GM23338 (cell line): ENCODE data around the gene SH2D6. TPM values are rescaled to one million over a fixed set of nuclear protein-coding genes. Genes with fewer than 3 reads are reported as not detected.

Experiments used
- ATAC-seq: fragments of 200-7000 bp; cut with Tn5 transposase; 3 replicates; pipeline ENCODE4 v1.9.1; 2020
- DNase-seq: peaks from one replicate; pipeline ENCODE4 v3.0.0-alpha.2; 2015; ENCODE audit warnings: low spot score
- H2AFZ ChIP-seq: fragments of 200-600 bp; sonication (generic); 2 replicates; pipeline ENCODE4 v1.8.0; 2016; ENCODE audit warnings: antibody characterized with exemption, mild to moderate bottlenecking, moderate library complexity
- H3F3A ChIP-seq: fragments of 200-600 bp; sonication (generic); replicated peaks from 2 replicates; pipeline ENCODE4 v1.8.0; 2017; ENCODE audit warnings: antibody characterized with exemption, mixed run types, low read depth
- H3K27ac ChIP-seq: fragments of 200-600 bp; sonication (generic); 2 replicates; pipeline ENCODE4 v1.6.1; 2016; ENCODE audit warnings: low read depth
- H3K27me3 ChIP-seq: fragments of 200-600 bp; sonication (generic); 2 replicates; pipeline ENCODE4 v1.8.0; 2016; ENCODE audit warnings: mild to moderate bottlenecking, mixed run types, moderate library complexity; ENCODE audit not compliant: insufficient read depth
- H3K36me3 ChIP-seq: fragments of 200-600 bp; sonication (generic); 2 replicates; pipeline ENCODE4 v1.8.0; 2016; ENCODE audit warnings: mild to moderate bottlenecking; ENCODE audit not compliant: insufficient read depth
- H3K4me1 ChIP-seq: fragments of 200-600 bp; sonication (generic); 2 replicates; pipeline ENCODE4 v1.8.0; 2016; ENCODE audit warnings: mild to moderate bottlenecking, moderate library complexity; ENCODE audit not compliant: insufficient read depth
- H3K4me2 ChIP-seq: fragments of 200-600 bp; sonication (generic); 2 replicates; pipeline ENCODE4 v1.7.1; 2017; ENCODE audit warnings: mixed run types
- H3K4me3 ChIP-seq: fragments of 200-600 bp; sonication (generic); 2 replicates; pipeline ENCODE4 v1.6.1; 2016; ENCODE audit warnings: mixed run types
- H3K79me2 ChIP-seq: fragments of 200-600 bp; sonication (generic); replicated peaks from 2 replicates; pipeline ENCODE4 v1.8.0; 2017; ENCODE audit warnings: mild to moderate bottlenecking; ENCODE audit not compliant: insufficient read depth
- H3K9me2 ChIP-seq: fragments of 200-600 bp; sonication (generic); 2 replicates; pipeline ENCODE4 v1.8.0; 2017; ENCODE audit not compliant: insufficient read depth
- H4K20me1 ChIP-seq: fragments of 200-600 bp; sonication (generic); replicated peaks from 2 replicates; pipeline ENCODE4 v1.8.0; 2017; ENCODE audit warnings: mild to moderate bottlenecking; ENCODE audit not compliant: insufficient read depth
- H3K27ac Mint-ChIP-seq: 2 replicates; pipeline ENCODE4 v1.8.0; 2020; ENCODE audit warnings: inconsistent platforms, mild to moderate bottlenecking, moderate library complexity, mixed read lengths
- H3K27me3 Mint-ChIP-seq: 3 replicates; pipeline ENCODE4 v1.8.0; 2022; ENCODE audit warnings: low read depth, mild to moderate bottlenecking, moderate library complexity, mixed read lengths, inconsistent platforms; ENCODE audit not compliant: insufficient read depth, poor library complexity
- H3K36me3 Mint-ChIP-seq: 3 replicates; pipeline ENCODE4 v1.8.0; 2021; ENCODE audit warnings: low read depth, mild to moderate bottlenecking, inconsistent platforms, moderate library complexity, mixed read lengths
- H3K4me1 Mint-ChIP-seq: 3 replicates; pipeline ENCODE4 v1.8.0; 2020; ENCODE audit warnings: mild to moderate bottlenecking, inconsistent platforms, mixed read lengths
- H3K4me3 Mint-ChIP-seq: 3 replicates; pipeline ENCODE4 v1.8.0; 2021; ENCODE audit warnings: moderate library complexity, mild to moderate bottlenecking, inconsistent platforms, mixed read lengths
- H3K9me3 Mint-ChIP-seq: 3 replicates; pipeline ENCODE4 v1.8.0; 2020; ENCODE audit warnings: moderate library complexity, mild to moderate bottlenecking, inconsistent platforms, mixed read lengths
- CREB1 ChIP-seq: fragments of 250-450 bp; sonication (Bioruptor Pico); IDR thresholded peaks from 2 replicates; pipeline ENCODE4 v1.5.0; 2020; ENCODE audit warnings: low read depth, mild to moderate bottlenecking, moderate library complexity
- EZH2 ChIP-seq: fragments of 200-600 bp; sonication (generic); IDR thresholded peaks from one replicate; pipeline ENCODE4 v1.8.0; 2017; ENCODE audit warnings: antibody characterized with exemption, mild to moderate bottlenecking, low read depth; ENCODE audit not compliant: unreplicated experiment
- EZH2phosphoT487 ChIP-seq: fragments of 200-600 bp; sonication (generic); IDR thresholded peaks from one replicate; pipeline ENCODE4 v1.8.1; 2018; ENCODE audit warnings: antibody characterized with exemption; ENCODE audit not compliant: unreplicated experiment
- JUNB ChIP-seq: IDR thresholded peaks from one replicate; pipeline ENCODE4 v1.6.1; 2016; ENCODE audit warnings: antibody characterized with exemption; ENCODE audit not compliant: unreplicated experiment
- NANOG ChIP-seq: IDR thresholded peaks from 2 replicates; pipeline ENCODE4 v1.6.1; 2016; ENCODE audit warnings: antibody characterized with exemption, borderline replicate concordance
- POLR2AphosphoS5 ChIP-seq: IDR thresholded peaks from 2 replicates; pipeline ENCODE4 v1.6.1; 2016; ENCODE audit warnings: antibody characterized with exemption, low read depth
- STAT1 ChIP-seq: IDR thresholded peaks from one replicate; pipeline ENCODE4 v1.6.1; 2016; ENCODE audit warnings: antibody characterized with exemption; ENCODE audit not compliant: unreplicated experiment
- ZNF114 ChIP-seq: fragments of 250-450 bp; sonication (Bioruptor Pico); IDR thresholded peaks from 2 replicates; pipeline ENCODE4 v1.5.0; 2020; ENCODE audit warnings: mild to moderate bottlenecking, moderate library complexity
- ZNF331 ChIP-seq: fragments of 250-450 bp; sonication (Bioruptor Pico); IDR thresholded peaks from 2 replicates; pipeline ENCODE4 v1.5.0; 2020; ENCODE audit warnings: low read depth, mild to moderate bottlenecking, moderate library complexity
- polyA plus RNA-seq: library from polyadenylated mRNA; unstranded; fragments of >200 nt; fragmentation: Nextera tagmentation; extraction: Ambion mirVana; gene quantifications from 2 replicates; pipeline ENCODE4 v1.2.1, GENCODE V29; 2016
- total RNA-seq: library from RNA; depleted of rRNA; stranded (reverse); fragments of >200 nt; shearing (Covaris generic); gene quantifications from 2 replicates; pipeline ENCODE4 v1.2.3, GENCODE V29; 2014
- TF ChIP-seq, protein P1 (sequence below), 2 experiments: fragments of 200-600 bp in 1 of 2; sonication (generic) in 1 of 2; conservative IDR thresholded peaks; 2 replicates each; pipeline versions ENCODE4 v1.5.1 to v1.6.1; 2016 to 2017; ENCODE audit warnings: antibody characterized with exemption in 2 of 2, low read depth in 2 of 2, mild to moderate bottlenecking in 2 of 2, moderate library complexity in 1 of 2
- TF ChIP-seq, protein P2 (sequence below): IDR thresholded peaks from one replicate; pipeline ENCODE4 v1.6.1; 2018; ENCODE audit warnings: antibody characterized with exemption; ENCODE audit not compliant: unreplicated experiment
- TF ChIP-seq, protein P3 (sequence below): IDR thresholded peaks from 2 replicates; pipeline ENCODE4 v1.6.1; 2016; ENCODE audit warnings: antibody characterized with exemption
- TF ChIP-seq, protein P4 (sequence below): fragments of 250-450 bp; sonication (Bioruptor Pico); IDR thresholded peaks from 2 replicates; pipeline ENCODE4 v1.5.0; 2020; ENCODE audit warnings: mild to moderate bottlenecking, moderate library complexity

Gene SH2D6
- total and polyA plus RNA-seq, 2 experiments from 2014 or later = 0.37 TPM; not detected in 1

DNA sequence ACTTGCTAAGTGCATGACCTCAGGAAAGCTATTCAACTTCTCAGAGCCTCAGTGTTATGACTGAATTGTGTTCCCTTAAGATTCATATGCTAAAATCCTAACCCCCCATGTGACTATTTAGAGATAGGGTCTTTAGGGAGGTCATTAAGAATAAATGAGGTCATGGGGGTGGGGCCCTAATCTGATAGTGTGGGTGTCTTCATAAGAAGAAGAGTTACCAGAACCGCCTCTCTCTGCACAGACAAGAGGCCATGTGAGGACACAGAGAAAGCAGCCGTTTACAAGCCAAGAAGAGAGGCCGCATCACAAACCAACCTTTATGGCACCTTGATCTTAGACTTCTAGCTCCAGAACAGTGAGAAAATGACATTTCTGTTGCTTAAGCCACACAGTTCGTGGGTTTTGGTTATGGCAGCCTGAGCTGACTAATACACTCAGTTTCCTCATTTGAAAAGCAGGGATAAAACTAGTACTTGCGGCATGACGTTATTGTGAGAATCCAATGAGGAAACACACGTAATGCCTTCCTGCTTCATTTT lies 9.9 kb downstream of the SH2D6 start:
- no peak overlapping the region for H3K27ac ChIP-seq
- Mint-ChIP-seq H3K27me3 (peaks cover 21% of the 10 kb centered on the region), H3K36me3 (no peaks in the 10 kb centered on the region; the same call in 2 of the 3 replicates), H3K27ac (no peak overlapping the region), H3K4me3 (no peak overlapping the region; the same call in 2 of the 3 replicates), H3K4me1 (peaks cover 45% of the 10 kb centered on the region), H3K9me3 (no peaks in the 10 kb centered on the region)
- peaks cover 45% of the 10 kb centered on the region for H3K4me1 ChIP-seq
- DNase-seq (no peak), ATAC-seq (peak; percentile 4; the same call in 2 of the 3 replicates)
- no peak overlapping the region for H3K4me2 ChIP-seq
- TF ChIP-seq POLR2AphosphoS5 (no peak), ZNF114 (no peak), EZH2phosphoT487 (no peak), CREB1 (CRISPR knock-in tag) (no peak), STAT1 (no peak), NANOG (no peak), JUNB (no peak), EZH2 (no peak), ZNF331 (CRISPR knock-in tag) (no peak)
- TF ChIP-seq, protein P1, sequence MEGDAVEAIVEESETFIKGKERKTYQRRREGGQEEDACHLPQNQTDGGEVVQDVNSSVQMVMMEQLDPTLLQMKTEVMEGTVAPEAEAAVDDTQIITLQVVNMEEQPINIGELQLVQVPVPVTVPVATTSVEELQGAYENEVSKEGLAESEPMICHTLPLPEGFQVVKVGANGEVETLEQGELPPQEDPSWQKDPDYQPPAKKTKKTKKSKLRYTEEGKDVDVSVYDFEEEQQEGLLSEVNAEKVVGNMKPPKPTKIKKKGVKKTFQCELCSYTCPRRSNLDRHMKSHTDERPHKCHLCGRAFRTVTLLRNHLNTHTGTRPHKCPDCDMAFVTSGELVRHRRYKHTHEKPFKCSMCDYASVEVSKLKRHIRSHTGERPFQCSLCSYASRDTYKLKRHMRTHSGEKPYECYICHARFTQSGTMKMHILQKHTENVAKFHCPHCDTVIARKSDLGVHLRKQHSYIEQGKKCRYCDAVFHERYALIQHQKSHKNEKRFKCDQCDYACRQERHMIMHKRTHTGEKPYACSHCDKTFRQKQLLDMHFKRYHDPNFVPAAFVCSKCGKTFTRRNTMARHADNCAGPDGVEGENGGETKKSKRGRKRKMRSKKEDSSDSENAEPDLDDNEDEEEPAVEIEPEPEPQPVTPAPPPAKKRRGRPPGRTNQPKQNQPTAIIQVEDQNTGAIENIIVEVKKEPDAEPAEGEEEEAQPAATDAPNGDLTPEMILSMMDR (conservative IDR thresholded peaks at IDR 0.05; ENCODE audit: low read depth in 2 of 2) = no peak
- TF ChIP-seq, protein P2, sequence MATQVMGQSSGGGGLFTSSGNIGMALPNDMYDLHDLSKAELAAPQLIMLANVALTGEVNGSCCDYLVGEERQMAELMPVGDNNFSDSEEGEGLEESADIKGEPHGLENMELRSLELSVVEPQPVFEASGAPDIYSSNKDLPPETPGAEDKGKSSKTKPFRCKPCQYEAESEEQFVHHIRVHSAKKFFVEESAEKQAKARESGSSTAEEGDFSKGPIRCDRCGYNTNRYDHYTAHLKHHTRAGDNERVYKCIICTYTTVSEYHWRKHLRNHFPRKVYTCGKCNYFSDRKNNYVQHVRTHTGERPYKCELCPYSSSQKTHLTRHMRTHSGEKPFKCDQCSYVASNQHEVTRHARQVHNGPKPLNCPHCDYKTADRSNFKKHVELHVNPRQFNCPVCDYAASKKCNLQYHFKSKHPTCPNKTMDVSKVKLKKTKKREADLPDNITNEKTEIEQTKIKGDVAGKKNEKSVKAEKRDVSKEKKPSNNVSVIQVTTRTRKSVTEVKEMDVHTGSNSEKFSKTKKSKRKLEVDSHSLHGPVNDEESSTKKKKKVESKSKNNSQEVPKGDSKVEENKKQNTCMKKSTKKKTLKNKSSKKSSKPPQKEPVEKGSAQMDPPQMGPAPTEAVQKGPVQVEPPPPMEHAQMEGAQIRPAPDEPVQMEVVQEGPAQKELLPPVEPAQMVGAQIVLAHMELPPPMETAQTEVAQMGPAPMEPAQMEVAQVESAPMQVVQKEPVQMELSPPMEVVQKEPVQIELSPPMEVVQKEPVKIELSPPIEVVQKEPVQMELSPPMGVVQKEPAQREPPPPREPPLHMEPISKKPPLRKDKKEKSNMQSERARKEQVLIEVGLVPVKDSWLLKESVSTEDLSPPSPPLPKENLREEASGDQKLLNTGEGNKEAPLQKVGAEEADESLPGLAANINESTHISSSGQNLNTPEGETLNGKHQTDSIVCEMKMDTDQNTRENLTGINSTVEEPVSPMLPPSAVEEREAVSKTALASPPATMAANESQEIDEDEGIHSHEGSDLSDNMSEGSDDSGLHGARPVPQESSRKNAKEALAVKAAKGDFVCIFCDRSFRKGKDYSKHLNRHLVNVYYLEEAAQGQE = no peak
- TF ChIP-seq, protein P3, sequence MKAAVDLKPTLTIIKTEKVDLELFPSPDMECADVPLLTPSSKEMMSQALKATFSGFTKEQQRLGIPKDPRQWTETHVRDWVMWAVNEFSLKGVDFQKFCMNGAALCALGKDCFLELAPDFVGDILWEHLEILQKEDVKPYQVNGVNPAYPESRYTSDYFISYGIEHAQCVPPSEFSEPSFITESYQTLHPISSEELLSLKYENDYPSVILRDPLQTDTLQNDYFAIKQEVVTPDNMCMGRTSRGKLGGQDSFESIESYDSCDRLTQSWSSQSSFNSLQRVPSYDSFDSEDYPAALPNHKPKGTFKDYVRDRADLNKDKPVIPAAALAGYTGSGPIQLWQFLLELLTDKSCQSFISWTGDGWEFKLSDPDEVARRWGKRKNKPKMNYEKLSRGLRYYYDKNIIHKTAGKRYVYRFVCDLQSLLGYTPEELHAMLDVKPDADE = no peak
- TF ChIP-seq, protein P4, sequence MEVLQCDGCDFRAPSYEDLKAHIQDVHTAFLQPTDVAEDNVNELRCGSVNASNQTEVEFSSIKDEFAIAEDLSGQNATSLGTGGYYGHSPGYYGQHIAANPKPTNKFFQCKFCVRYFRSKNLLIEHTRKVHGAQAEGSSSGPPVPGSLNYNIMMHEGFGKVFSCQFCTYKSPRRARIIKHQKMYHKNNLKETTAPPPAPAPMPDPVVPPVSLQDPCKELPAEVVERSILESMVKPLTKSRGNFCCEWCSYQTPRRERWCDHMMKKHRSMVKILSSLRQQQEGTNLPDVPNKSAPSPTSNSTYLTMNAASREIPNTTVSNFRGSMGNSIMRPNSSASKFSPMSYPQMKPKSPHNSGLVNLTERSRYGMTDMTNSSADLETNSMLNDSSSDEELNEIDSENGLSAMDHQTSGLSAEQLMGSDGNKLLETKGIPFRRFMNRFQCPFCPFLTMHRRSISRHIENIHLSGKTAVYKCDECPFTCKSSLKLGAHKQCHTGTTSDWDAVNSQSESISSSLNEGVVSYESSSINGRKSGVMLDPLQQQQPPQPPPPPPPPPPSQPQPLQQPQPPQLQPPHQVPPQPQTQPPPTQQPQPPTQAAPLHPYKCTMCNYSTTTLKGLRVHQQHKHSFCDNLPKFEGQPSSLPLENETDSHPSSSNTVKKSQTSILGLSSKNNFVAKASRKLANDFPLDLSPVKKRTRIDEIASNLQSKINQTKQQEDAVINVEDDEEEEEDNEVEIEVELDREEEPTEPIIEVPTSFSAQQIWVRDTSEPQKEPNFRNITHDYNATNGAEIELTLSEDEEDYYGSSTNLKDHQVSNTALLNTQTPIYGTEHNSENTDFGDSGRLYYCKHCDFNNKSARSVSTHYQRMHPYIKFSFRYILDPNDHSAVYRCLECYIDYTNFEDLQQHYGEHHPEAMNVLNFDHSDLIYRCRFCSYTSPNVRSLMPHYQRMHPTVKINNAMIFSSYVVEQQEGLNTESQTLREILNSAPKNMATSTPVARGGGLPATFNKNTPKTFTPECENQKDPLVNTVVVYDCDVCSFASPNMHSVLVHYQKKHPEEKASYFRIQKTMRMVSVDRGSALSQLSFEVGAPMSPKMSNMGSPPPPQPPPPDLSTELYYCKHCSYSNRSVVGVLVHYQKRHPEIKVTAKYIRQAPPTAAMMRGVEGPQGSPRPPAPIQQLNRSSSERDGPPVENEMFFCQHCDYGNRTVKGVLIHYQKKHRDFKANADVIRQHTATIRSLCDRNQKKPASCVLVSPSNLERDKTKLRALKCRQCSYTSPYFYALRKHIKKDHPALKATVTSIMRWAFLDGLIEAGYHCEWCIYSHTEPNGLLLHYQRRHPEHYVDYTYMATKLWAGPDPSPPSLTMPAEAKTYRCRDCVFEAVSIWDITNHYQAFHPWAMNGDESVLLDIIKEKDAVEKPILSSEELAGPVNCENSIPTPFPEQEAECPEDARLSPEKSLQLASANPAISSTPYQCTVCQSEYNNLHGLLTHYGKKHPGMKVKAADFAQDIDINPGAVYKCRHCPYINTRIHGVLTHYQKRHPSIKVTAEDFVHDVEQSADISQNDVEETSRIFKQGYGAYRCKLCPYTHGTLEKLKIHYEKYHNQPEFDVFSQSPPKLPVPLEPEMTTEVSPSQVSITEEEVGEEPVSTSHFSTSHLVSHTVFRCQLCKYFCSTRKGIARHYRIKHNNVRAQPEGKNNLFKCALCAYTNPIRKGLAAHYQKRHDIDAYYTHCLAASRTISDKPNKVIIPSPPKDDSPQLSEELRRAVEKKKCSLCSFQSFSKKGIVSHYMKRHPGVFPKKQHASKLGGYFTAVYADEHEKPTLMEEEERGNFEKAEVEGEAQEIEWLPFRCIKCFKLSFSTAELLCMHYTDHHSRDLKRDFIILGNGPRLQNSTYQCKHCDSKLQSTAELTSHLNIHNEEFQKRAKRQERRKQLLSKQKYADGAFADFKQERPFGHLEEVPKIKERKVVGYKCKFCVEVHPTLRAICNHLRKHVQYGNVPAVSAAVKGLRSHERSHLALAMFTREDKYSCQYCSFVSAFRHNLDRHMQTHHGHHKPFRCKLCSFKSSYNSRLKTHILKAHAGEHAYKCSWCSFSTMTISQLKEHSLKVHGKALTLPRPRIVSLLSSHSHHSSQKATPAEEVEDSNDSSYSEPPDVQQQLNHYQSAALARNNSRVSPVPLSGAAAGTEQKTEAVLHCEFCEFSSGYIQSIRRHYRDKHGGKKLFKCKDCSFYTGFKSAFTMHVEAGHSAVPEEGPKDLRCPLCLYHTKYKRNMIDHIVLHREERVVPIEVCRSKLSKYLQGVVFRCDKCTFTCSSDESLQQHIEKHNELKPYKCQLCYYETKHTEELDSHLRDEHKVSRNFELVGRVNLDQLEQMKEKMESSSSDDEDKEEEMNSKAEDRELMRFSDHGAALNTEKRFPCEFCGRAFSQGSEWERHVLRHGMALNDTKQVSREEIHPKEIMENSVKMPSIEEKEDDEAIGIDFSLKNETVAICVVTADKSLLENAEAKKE (CRISPR knock-in tag) = no peak
- no peaks in the 10 kb centered on the region for H3K36me3 ChIP-seq
- no peaks in the 10 kb centered on the region for H3K79me2 ChIP-seq
- H3F3A ChIP-seq = peaks cover 12% of the 10 kb centered on the region; the same call in 1 of the 2 replicates
- H3K27me3 ChIP-seq = peaks cover 4% of the 10 kb centered on the region; the same call in 1 of the 2 replicates
- no peaks in the 10 kb centered on the region for H3K9me2 ChIP-seq
- H4K20me1 ChIP-seq = no peaks in the 10 kb centered on the region
- no peak overlapping the region for H3K4me3 ChIP-seq
- no peak overlapping the region for H2AFZ ChIP-seq
